WTC11 (cell line): Measurements from ENCODE around the gene ZFAND3. TPM values are rescaled to one million over a fixed set of nuclear protein-coding genes. Genes with fewer than 3 reads are reported as not detected.

Experiments used
- ATAC-seq: fragments of 200-7000 bp; cut with Tn5 transposase; 2 replicates; pipeline ENCODE4 v1.10.0; 2021; ENCODE audit warnings: mild to moderate bottlenecking, moderate library complexity
- CTCF ChIA-PET: fragments of 300-600 bp; sonication (Branson Sonifier 250); formaldehyde crosslinking; loops from one replicate; lab custom pipeline; 2021; ENCODE audit warnings: antibody characterized with exemption; lab: Charles Lee
- POLR2A ChIA-PET: fragments of 350-600 bp; sonication (Branson Sonifier 250); formaldehyde crosslinking; loops from one replicate; lab custom pipeline; 2021; ENCODE audit warnings: antibody characterized with exemption; lab: Charles Lee
- DNase-seq: peaks from one replicate; pipeline ENCODE4 v3.0.0; 2021; ENCODE audit warnings: low spot score
- H3K27ac Mint-ChIP-seq: 2 replicates; pipeline ENCODE4 v1.8.0; 2021; ENCODE audit warnings: mixed read lengths
- H3K27me3 Mint-ChIP-seq: 2 replicates; pipeline ENCODE4 v1.8.0; 2021; ENCODE audit warnings: low read depth, mild to moderate bottlenecking, moderate library complexity, mixed read lengths
- H3K36me3 Mint-ChIP-seq: 2 replicates; pipeline ENCODE4 v1.8.0; 2021; ENCODE audit warnings: mixed read lengths
- H3K4me1 Mint-ChIP-seq: 2 replicates; pipeline ENCODE4 v1.8.0; 2022; ENCODE audit warnings: mixed read lengths
- H3K4me3 Mint-ChIP-seq: 2 replicates; pipeline ENCODE4 v1.8.0; 2021; ENCODE audit warnings: mild to moderate bottlenecking, moderate library complexity, mixed read lengths
- H3K9me3 Mint-ChIP-seq: 2 replicates; pipeline ENCODE4 v1.8.0; 2021; ENCODE audit warnings: mixed read lengths
- ATF1 ChIP-seq: sonication (generic); formaldehyde crosslinking; IDR thresholded peaks from 2 replicates; pipeline ENCODE4 v1.8.1; 2023; ENCODE audit warnings: mild to moderate bottlenecking, moderate library complexity, missing genetic modification reagents
- EMX1 ChIP-seq: fragments of 250-450 bp; sonication (Bioruptor Pico); IDR thresholded peaks from 2 replicates; pipeline ENCODE4 v1.8.0; 2021; ENCODE audit warnings: mild to moderate bottlenecking
- FOXP1 ChIP-seq: sonication (generic); formaldehyde crosslinking; IDR thresholded peaks from 2 replicates; pipeline ENCODE4 v1.8.0; 2022; ENCODE audit warnings: missing genetic modification reagents, mild to moderate bottlenecking, moderate library complexity, borderline replicate concordance
- GABPB1 ChIP-seq: sonication (generic); formaldehyde crosslinking; IDR thresholded peaks from 2 replicates; pipeline ENCODE4 v1.8.1; 2023; ENCODE audit warnings: mild to moderate bottlenecking, missing genetic modification reagents
- NFATC4 ChIP-seq: fragments of 250-450 bp; sonication (Bioruptor Pico); IDR thresholded peaks from 2 replicates; pipeline ENCODE4 v1.9.0; 2021; ENCODE audit warnings: mild to moderate bottlenecking
- NR2C2 ChIP-seq: sonication (generic); formaldehyde crosslinking; IDR thresholded peaks from 2 replicates; pipeline ENCODE4 v1.8.0; 2022; ENCODE audit warnings: mild to moderate bottlenecking, missing genetic modification reagents
- RORB ChIP-seq: fragments of 250-450 bp; sonication (Bioruptor Pico); IDR thresholded peaks from 2 replicates; pipeline ENCODE4 v1.9.0; 2021; ENCODE audit warnings: mild to moderate bottlenecking
- SP1 ChIP-seq: sonication (generic); formaldehyde crosslinking; conservative IDR thresholded peaks from 2 replicates; pipeline ENCODE4 v1.8.1; 2022; ENCODE audit warnings: missing genetic modification reagents
- TP53 ChIP-seq: sonication (generic); formaldehyde crosslinking; IDR thresholded peaks from 2 replicates; pipeline ENCODE4 v1.8.1; 2023; ENCODE audit warnings: mild to moderate bottlenecking, missing genetic modification reagents
- ZNF121 ChIP-seq: sonication (generic); formaldehyde crosslinking; IDR thresholded peaks from 2 replicates; pipeline ENCODE4 v1.8.0; 2023; ENCODE audit warnings: missing genetic modification reagents
- ZNF138 ChIP-seq: sonication (generic); formaldehyde crosslinking; conservative IDR thresholded peaks from 2 replicates; pipeline ENCODE4 v1.8.1; 2022; ENCODE audit warnings: mild to moderate bottlenecking, moderate library complexity, missing genetic modification reagents
- ZNF219 ChIP-seq: sonication (generic); formaldehyde crosslinking; IDR thresholded peaks from 2 replicates; pipeline ENCODE4 v1.8.0; 2023; ENCODE audit warnings: missing genetic modification reagents, mild to moderate bottlenecking, borderline replicate concordance
- ZNF263 ChIP-seq: sonication (generic); formaldehyde crosslinking; IDR thresholded peaks from 2 replicates; pipeline ENCODE4 v1.8.1; 2022; ENCODE audit warnings: low read depth, mild to moderate bottlenecking, moderate library complexity, missing genetic modification reagents
- ZNF396 ChIP-seq: fragments of 250-450 bp; sonication (Bioruptor Pico); IDR thresholded peaks from 2 replicates; pipeline ENCODE4 v1.8.0; 2021; ENCODE audit warnings: mild to moderate bottlenecking, moderate library complexity, borderline replicate concordance
- total RNA-seq: library from RNA; stranded (reverse); gene quantifications from 3 replicates; pipeline ENCODE4 v1.2.3, GENCODE V29; 2021
- TF ChIP-seq, protein P1 (sequence below): sonication (generic); formaldehyde crosslinking; IDR thresholded peaks from 2 replicates; pipeline ENCODE4 v1.8.0; 2022; ENCODE audit warnings: mild to moderate bottlenecking, missing genetic modification reagents
- TF ChIP-seq, protein P2 (sequence below): fragments of 250-450 bp; sonication (Bioruptor Pico); IDR thresholded peaks from 2 replicates; pipeline ENCODE4 v1.9.0; 2021; ENCODE audit warnings: mild to moderate bottlenecking
- TF ChIP-seq, protein P3 (sequence below): sonication (generic); formaldehyde crosslinking; IDR thresholded peaks from 2 replicates; pipeline ENCODE4 v1.8.0; 2022; ENCODE audit warnings: missing genetic modification reagents
- TF ChIP-seq, protein P4 (sequence below): sonication (generic); formaldehyde crosslinking; IDR thresholded peaks from 2 replicates; pipeline ENCODE4 v1.8.1; 2022; ENCODE audit warnings: missing genetic modification reagents, borderline replicate concordance
- TF ChIP-seq, protein P5 (sequence below): sonication (generic); formaldehyde crosslinking; IDR thresholded peaks from 2 replicates; pipeline ENCODE4 v1.8.0; 2023; ENCODE audit warnings: missing genetic modification reagents

Gene ZFAND3
- total RNA-seq, 1 experiment from 2014 or later, result 50.3 TPM

DNA sequence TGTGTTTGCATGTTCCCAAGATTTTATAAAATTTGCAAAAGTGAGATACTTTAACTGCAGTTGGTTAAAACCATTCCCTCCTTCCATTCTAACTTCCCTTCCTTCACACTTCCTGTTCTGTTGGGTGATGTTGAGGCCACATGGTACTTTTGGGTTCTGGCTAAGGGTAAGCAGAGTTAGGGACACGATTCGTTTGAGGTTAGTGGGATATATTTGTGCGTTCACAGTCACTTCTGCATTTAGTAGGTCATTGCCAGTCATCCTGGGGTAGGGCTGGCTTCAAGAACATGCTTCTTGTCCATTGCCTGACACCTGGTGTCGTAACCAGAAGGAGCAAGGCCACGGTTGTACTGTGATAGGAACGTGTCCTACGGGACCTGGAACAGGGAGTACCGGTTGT, 340.1 kb downstream of the ZFAND3 start:
- H3K27ac Mint-ChIP-seq, result peak overlapping the region; percentile 4; the same call in 1 of the 2 replicates
- DNase-seq (no peak), ATAC-seq (no peak)
- TF ChIP-seq, protein P1, sequence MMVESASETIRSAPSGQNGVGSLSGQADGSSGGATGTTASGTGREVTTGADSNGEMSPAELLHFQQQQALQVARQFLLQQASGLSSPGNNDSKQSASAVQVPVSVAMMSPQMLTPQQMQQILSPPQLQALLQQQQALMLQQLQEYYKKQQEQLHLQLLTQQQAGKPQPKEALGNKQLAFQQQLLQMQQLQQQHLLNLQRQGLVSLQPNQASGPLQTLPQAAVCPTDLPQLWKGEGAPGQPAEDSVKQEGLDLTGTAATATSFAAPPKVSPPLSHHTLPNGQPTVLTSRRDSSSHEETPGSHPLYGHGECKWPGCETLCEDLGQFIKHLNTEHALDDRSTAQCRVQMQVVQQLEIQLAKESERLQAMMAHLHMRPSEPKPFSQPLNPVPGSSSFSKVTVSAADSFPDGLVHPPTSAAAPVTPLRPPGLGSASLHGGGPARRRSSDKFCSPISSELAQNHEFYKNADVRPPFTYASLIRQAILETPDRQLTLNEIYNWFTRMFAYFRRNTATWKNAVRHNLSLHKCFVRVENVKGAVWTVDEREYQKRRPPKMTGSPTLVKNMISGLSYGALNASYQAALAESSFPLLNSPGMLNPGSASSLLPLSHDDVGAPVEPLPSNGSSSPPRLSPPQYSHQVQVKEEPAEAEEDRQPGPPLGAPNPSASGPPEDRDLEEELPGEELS (CRISPR knock-in tag), result no peak
- TF ChIP-seq ZNF219 (CRISPR knock-in tag) (no peak), ZNF263 (CRISPR knock-in tag) (no peak)
- H3K4me1 Mint-ChIP-seq, result no peaks in the 10 kb centered on the region; the same call in 1 of the 2 replicates
- POLR2A ChIA-PET, result no interaction called here
- no peaks in the 10 kb centered on the region for H3K27me3 Mint-ChIP-seq
- CTCF ChIA-PET, result no interaction called here
- no peaks in the 10 kb centered on the region for H3K36me3 Mint-ChIP-seq
- no peak overlapping the region for H3K4me3 Mint-ChIP-seq
- no peaks in the 10 kb centered on the region for H3K9me3 Mint-ChIP-seq

DNA sequence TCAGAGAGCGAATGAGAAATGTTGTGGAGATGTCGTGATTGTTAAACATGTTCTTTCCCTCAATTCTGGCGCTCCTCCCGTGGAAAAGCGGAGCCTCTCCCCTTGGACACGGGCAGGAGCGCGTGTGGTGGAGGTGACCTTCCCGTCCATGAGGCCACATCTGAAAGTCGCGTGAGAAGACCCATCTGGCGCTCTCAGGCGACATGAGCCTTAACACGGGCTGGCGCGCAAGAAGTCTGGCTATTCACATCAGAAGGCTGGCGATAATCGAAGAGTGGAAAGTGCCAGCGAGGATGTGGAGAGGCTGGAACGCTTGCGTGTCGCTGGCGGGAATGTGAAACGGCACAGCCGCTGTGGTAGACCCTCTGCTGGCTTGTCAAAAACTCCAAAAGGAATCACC, 341.3 kb downstream of the ZFAND3 start:
- no peak for DNase-seq
- ChIA-PET CTCF (no interaction called here), POLR2A (no interaction called here)
- H3K9me3 Mint-ChIP-seq, result no peaks in the 10 kb centered on the region
- H3K4me3 Mint-ChIP-seq, result no peak overlapping the region
- H3K27me3 Mint-ChIP-seq, result no peaks in the 10 kb centered on the region
- no peaks in the 10 kb centered on the region for H3K36me3 Mint-ChIP-seq
- TF ChIP-seq, protein P2, sequence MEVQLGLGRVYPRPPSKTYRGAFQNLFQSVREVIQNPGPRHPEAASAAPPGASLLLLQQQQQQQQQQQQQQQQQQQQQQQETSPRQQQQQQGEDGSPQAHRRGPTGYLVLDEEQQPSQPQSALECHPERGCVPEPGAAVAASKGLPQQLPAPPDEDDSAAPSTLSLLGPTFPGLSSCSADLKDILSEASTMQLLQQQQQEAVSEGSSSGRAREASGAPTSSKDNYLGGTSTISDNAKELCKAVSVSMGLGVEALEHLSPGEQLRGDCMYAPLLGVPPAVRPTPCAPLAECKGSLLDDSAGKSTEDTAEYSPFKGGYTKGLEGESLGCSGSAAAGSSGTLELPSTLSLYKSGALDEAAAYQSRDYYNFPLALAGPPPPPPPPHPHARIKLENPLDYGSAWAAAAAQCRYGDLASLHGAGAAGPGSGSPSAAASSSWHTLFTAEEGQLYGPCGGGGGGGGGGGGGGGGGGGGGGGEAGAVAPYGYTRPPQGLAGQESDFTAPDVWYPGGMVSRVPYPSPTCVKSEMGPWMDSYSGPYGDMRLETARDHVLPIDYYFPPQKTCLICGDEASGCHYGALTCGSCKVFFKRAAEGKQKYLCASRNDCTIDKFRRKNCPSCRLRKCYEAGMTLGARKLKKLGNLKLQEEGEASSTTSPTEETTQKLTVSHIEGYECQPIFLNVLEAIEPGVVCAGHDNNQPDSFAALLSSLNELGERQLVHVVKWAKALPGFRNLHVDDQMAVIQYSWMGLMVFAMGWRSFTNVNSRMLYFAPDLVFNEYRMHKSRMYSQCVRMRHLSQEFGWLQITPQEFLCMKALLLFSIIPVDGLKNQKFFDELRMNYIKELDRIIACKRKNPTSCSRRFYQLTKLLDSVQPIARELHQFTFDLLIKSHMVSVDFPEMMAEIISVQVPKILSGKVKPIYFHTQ, result no peak
- TF ChIP-seq GABPB1 (CRISPR knock-in tag) (no peak), FOXP1 (CRISPR knock-in tag) (no peak), NR2C2 (CRISPR knock-in tag) (no peak), EMX1 (CRISPR knock-in tag) (no peak), TP53 (no peak), ZNF121 (no peak), SP1 (CRISPR knock-in tag) (no peak), NFATC4 (CRISPR knock-in tag) (no peak), ZNF138 (CRISPR knock-in tag) (no peak), ZNF219 (CRISPR knock-in tag) (no peak), ATF1 (CRISPR knock-in tag) (no peak), RORB (CRISPR knock-in tag) (no peak), ZNF396 (CRISPR knock-in tag) (no peak)
- TF ChIP-seq, protein P3, sequence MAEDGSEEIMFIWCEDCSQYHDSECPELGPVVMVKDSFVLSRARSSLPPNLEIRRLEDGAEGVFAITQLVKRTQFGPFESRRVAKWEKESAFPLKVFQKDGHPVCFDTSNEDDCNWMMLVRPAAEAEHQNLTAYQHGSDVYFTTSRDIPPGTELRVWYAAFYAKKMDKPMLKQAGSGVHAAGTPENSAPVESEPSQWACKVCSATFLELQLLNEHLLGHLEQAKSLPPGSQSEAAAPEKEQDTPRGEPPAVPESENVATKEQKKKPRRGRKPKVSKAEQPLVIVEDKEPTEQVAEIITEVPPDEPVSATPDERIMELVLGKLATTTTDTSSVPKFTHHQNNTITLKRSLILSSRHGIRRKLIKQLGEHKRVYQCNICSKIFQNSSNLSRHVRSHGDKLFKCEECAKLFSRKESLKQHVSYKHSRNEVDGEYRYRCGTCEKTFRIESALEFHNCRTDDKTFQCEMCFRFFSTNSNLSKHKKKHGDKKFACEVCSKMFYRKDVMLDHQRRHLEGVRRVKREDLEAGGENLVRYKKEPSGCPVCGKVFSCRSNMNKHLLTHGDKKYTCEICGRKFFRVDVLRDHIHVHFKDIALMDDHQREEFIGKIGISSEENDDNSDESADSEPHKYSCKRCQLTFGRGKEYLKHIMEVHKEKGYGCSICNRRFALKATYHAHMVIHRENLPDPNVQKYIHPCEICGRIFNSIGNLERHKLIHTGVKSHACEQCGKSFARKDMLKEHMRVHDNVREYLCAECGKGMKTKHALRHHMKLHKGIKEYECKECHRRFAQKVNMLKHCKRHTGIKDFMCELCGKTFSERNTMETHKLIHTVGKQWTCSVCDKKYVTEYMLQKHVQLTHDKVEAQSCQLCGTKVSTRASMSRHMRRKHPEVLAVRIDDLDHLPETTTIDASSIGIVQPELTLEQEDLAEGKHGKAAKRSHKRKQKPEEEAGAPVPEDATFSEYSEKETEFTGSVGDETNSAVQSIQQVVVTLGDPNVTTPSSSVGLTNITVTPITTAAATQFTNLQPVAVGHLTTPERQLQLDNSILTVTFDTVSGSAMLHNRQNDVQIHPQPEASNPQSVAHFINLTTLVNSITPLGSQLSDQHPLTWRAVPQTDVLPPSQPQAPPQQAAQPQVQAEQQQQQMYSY, result no peak
- TF ChIP-seq, protein P4, sequence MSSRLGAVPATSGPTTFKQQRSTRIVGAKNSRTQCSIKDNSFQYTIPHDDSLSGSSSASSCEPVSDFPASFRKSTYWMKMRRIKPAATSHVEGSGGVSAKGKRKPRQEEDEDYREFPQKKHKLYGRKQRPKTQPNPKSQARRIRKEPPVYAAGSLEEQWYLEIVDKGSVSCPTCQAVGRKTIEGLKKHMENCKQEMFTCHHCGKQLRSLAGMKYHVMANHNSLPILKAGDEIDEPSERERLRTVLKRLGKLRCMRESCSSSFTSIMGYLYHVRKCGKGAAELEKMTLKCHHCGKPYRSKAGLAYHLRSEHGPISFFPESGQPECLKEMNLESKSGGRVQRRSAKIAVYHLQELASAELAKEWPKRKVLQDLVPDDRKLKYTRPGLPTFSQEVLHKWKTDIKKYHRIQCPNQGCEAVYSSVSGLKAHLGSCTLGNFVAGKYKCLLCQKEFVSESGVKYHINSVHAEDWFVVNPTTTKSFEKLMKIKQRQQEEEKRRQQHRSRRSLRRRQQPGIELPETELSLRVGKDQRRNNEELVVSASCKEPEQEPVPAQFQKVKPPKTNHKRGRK (CRISPR knock-in tag), result no peak
- TF ChIP-seq, protein P5, sequence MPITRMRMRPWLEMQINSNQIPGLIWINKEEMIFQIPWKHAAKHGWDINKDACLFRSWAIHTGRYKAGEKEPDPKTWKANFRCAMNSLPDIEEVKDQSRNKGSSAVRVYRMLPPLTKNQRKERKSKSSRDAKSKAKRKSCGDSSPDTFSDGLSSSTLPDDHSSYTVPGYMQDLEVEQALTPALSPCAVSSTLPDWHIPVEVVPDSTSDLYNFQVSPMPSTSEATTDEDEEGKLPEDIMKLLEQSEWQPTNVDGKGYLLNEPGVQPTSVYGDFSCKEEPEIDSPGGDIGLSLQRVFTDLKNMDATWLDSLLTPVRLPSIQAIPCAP (CRISPR knock-in tag), result no peak
- no peak for ATAC-seq
- peak overlapping the region; percentile 78 for H3K27ac Mint-ChIP-seq
- H3K4me1 Mint-ChIP-seq, result peaks cover 3% of the 10 kb centered on the region; the same call in 1 of the 2 replicates
